Muscle layer of duodenum (tissue), 2 donors: ENCODE measurements around the gene WDR83.
"Not testable (repeated sequence)": the region's sequence is repeated elsewhere in the genome, so short reads cannot be mapped to it uniquely, and the experiment has no call there.

Experiments
- H3K27ac ChIP-seq: one replicate; pipeline ENCODE4 v1.7.0; 2013; ENCODE audit warnings: mild to moderate bottlenecking, low read length
- H3K27me3 ChIP-seq: one replicate; pipeline ENCODE4 v1.7.0; 2013; ENCODE audit warnings: low read depth, mild to moderate bottlenecking, control low read depth, low read length
- H3K36me3 ChIP-seq, 2 donors: one replicate each; pipeline ENCODE4 v1.7.0; 2013; ENCODE audit warnings: low read length in 2 of 2, control low read depth in 1 of 2, mild to moderate bottlenecking in 1 of 2; ENCODE audit not compliant: insufficient read depth in 2 of 2, control insufficient read depth in 1 of 2
- H3K4me1 ChIP-seq, 2 donors: one replicate each; pipeline ENCODE4 v1.7.0; 2013; ENCODE audit warnings: low read length in 2 of 2, mild to moderate bottlenecking in 2 of 2, control low read depth in 1 of 2, moderate library complexity in 1 of 2; ENCODE audit not compliant: insufficient read depth in 2 of 2, control insufficient read depth in 1 of 2
- H3K4me3 ChIP-seq, 2 donors: one replicate each; pipeline ENCODE4 v1.7.0; 2013; ENCODE audit warnings: low read length in 2 of 2, low read depth in 1 of 2, mild to moderate bottlenecking in 1 of 2
- H3K9me3 ChIP-seq, 2 donors: one replicate each; pipeline ENCODE4 v1.7.0; 2013; ENCODE audit warnings: low read length in 2 of 2, control low read depth in 1 of 2, mild to moderate bottlenecking in 1 of 2; ENCODE audit not compliant: control insufficient read depth in 1 of 2
- donor health status: healthy.

The WDR83 gene

GRCh38 chr19:12689012-12689411 is 22.4 kb downstream of the WDR83 start:
- H3K27ac ChIP-seq: no peak overlapping the region

DNA sequence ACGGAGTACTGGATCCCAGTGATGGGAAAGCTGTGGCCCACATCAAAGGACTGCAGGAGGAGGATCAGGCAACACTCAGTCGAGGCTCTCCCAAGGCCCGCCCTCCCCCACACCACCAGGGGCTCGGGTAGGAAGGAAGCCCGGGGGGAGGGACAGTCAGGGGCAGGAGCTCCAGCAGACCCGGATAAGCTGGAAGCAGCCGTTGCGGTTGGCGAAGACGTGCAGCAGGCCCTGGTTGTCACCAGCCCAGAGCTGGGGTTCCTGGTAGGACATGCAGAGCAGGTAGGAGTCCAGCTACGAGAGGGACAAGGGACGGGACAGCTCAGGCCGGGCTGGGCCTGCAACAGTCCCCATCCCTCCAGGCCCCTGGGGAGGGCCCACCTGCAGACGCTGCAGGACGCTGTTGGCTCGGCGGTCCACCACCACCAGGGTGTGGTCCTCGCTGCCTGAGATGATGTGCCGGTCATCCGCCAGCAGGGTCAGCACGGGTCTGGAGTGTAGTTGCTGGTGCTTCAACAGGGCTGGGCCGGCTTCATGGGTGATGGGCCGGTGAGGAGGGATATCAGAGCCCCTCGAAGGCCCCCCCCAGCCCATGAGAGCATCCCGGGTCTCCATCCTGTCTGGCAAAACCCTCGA is 23.1 kb downstream of the WDR83 start:
- peaks cover 0 to 5% of the 10 kb centered on the region in 2 donors for H3K36me3 ChIP-seq
- no peaks in the 10 kb centered on the region for H3K4me1 ChIP-seq
- H3K9me3 ChIP-seq: no peaks in the 10 kb centered on the region
- H3K27me3 ChIP-seq: no peaks in the 10 kb centered on the region
- no peak overlapping the region for H3K27ac ChIP-seq
- H3K4me3 ChIP-seq: no peak overlapping the region

More at GRCh38 chr19:12689012-12689411, 22.4 kb downstream of the WDR83 start:
- Histone ChIP-seq H3K9me3 (no peaks in the 10 kb centered on the region), H3K36me3 (peaks cover 0 to 5% of the 10 kb centered on the region in 2 donors), H3K27me3 (no peaks in the 10 kb centered on the region), H3K4me3 (no peak overlapping the region), H3K4me1 (no peaks in the 10 kb centered on the region)

GRCh38 chr19:12692960-12693359 is 26.4 kb downstream of the WDR83 start:
- Histone ChIP-seq H3K36me3 (peaks cover 0 to 5% of the 10 kb centered on the region in 2 donors), H3K9me3 (no peaks in the 10 kb centered on the region), H3K27ac (no peak overlapping the region), H3K4me1 (peaks cover 0 to 18% of the 10 kb centered on the region in 2 donors), H3K4me3 (no peak overlapping the region), H3K27me3 (no peaks in the 10 kb centered on the region)

- Histone ChIP-seq H3K36me3 (peaks cover under 1 to 4% of the 10 kb centered on the region in 2 donors), H3K9me3 (no peaks in the 10 kb centered on the region), H3K27me3 (no peaks in the 10 kb centered on the region), H3K4me1 (peaks cover 0 to 18% of the 10 kb centered on the region in 2 donors), H3K27ac (no peak overlapping the region), H3K4me3 (no peak overlapping the region)
Measured at GRCh38 chr19:12694641-12695040, 28.0 kb downstream of the WDR83 start.

DNA sequence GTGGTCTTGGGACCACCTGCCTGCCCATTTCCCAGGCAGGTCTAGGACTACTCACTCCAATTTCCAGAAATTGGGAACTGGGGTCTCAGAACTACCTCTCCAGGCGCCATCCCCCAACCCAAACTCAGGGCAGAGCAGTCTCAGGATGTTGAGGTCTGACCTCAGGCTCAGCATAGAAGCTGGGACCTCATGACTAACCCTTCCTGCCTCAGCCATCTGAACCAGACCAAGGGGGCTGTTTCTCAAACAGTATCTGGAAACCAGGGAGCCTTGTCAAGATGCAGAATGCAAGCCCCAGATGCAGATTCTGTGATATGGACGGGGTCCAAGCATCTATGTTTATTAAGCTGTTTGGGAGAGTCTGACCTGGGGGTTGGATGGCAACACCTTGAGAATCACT is 28.5 kb downstream of the WDR83 start:
- peak overlapping the region in 1 of 2 donors; percentile 99 for H3K4me3 ChIP-seq
- peaks cover 0 to 18% of the 10 kb centered on the region in 2 donors for H3K4me1 ChIP-seq
- no peaks in the 10 kb centered on the region for H3K27me3 ChIP-seq
- H3K27ac ChIP-seq: no peak overlapping the region
- no peaks in the 10 kb centered on the region for H3K9me3 ChIP-seq
- H3K36me3 ChIP-seq: peaks cover 5 to 6% of the 10 kb centered on the region in 2 donors

DNA sequence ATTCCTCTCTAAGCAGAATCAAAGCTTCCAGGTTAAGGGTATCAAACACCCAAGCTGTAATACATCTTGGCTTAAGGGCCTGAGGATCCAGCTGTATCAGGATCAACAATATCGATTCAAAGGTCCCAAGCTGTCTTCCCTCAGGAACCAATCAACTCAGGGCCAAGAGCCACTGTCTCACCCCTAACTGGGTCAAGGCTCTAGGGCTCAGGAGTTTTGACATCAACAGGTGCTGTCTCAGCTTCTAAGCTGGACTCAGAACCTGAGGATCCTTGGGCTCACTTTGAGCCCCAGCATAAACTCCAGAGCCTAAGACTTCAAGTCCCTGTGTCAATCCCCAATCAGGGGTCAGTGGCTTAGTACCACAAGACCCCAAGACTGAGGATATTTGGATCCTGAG is 28.9 kb downstream of the WDR83 start:
- H3K27ac ChIP-seq: no peak overlapping the region
- H3K27me3 ChIP-seq: no peaks in the 10 kb centered on the region
- H3K4me1 ChIP-seq: peaks cover 0 to 18% of the 10 kb centered on the region in 2 donors
- H3K4me3 ChIP-seq: peak overlapping the region; percentile 87 to 99
- H3K9me3 ChIP-seq: no peaks in the 10 kb centered on the region
- peaks cover 8% of the 10 kb centered on the region in 2 donors for H3K36me3 ChIP-seq

GRCh38 chr19:12695997-12696365 is 29.4 kb downstream of the WDR83 start:
- Histone ChIP-seq H3K4me1 (peaks cover 0 to 18% of the 10 kb centered on the region in 2 donors), H3K27ac (no peak overlapping the region), H3K27me3 (no peaks in the 10 kb centered on the region), H3K9me3 (no peaks in the 10 kb centered on the region), H3K36me3 (peaks cover 12% of the 10 kb centered on the region in 2 donors), H3K4me3 (peak overlapping the region; percentile 87 to 99)

DNA sequence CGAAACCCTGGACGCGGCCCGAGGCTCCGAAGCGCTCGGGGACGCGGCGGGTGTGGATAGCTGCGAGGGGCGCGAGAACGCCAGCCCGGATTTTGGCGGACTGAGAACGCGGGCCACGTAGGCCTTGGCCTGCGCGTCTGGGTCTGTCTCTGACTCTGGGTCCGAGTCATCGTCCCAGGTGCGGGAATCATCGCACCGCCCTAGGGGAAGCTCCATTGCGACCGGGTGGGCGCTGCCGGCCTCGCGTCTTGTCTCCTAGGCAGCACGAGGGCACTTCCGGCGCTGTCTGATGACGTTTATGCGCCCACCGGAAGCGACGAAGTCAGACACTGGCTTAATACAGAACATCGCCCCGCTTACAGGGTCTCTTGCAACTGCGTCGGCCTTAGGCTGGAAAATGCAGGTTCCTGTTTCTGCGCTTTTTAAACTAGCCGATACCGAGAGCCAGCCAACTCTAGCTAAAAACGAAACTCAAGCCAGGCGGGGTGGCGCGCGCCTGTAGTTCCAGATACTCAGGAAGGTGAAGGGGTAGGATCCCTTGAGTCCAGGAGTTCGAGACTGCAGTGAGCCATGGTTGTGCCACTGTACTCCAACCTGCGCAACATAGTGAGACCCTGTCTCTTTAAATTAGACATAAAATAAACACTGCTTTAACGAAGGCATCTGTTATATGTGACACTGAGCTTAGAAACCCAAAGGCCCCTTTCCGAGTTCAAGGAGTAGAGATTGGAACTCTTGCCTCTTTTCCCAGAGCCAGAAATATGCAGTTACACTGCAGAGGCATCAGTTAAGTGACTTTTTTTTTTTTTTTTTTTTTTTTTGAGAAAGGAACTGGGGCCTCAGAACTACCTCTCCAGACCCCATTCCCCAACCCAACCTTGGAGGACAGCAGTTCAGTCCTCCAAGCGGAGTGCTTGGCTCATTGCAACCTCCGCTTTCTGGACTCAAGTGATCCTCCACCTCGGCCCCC is 30.0 kb downstream of the WDR83 start, which contains the start of gene FBXW9:
Gene FBXW9 (minus strand): TSS at position 266 of the 970 bp plus-strand sequence. CDS start 50 bp downstream, at position 216.
- peaks cover 18 to 19% of the 10 kb centered on the region in 2 donors for H3K36me3 ChIP-seq
- peak within 1 kb of the TSS; percentile 87 to 99 for H3K4me3 ChIP-seq
- H3K4me1 ChIP-seq: peaks cover 0 to 18% of the 10 kb centered on the region in 2 donors
- H3K27ac ChIP-seq: peak within 1 kb of the TSS; percentile 92
- H3K9me3 ChIP-seq: no peaks in the 10 kb centered on the region
- no peaks in the 10 kb centered on the region for H3K27me3 ChIP-seq

DNA sequence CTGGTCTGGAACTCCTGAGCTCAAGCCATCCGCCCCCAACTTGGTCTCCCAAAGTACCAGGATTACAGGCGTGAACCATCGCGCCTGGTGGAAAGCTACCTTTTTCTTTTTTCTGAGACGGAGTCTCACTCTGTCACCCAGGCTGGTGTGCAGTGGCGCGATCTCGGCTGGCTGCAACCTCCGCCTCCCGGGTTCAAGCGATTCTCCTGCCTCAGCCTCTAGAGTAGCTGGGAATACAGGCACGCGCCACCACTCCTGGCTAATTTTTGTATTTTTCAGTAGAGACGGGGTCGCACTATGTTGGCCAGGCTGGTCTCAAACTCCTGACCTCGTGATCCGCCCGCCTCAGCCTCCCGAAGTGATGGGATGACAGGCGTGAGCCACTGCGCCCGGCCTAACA is 30.8 kb downstream of the WDR83 start:
- H3K4me1 ChIP-seq: peaks cover 0 to 18% of the 10 kb centered on the region in 2 donors
- not testable (repeated sequence) for H3K27me3 ChIP-seq, H3K9me3 ChIP-seq, H3K4me3 ChIP-seq, H3K27ac ChIP-seq
- peaks cover 19 to 27% of the 10 kb centered on the region in 2 donors for H3K36me3 ChIP-seq

DNA sequence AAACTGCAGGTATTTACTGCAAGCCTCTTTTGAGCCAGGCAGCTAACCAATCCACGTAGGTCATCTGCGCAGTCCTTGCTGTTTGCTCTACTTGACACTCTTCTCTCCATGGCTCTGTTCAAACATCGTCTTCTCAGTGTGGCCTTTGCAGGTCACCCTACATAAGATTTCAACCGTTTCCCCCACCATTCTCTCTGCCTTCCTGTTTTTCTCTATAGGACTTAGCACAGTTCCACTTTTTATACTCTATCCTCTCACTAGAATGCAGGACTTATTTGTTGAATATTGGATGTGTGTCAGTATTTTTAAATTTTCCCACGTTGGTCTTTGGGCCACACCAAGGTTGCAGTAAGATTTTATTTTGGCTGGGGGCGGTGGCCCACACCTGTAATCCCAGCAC is 31.5 kb downstream of the WDR83 start:
- Histone ChIP-seq H3K4me3 (no peak overlapping the region), H3K36me3 (peaks cover 25 to 34% of the 10 kb centered on the region in 2 donors), H3K27me3 (no peaks in the 10 kb centered on the region)

DNA sequence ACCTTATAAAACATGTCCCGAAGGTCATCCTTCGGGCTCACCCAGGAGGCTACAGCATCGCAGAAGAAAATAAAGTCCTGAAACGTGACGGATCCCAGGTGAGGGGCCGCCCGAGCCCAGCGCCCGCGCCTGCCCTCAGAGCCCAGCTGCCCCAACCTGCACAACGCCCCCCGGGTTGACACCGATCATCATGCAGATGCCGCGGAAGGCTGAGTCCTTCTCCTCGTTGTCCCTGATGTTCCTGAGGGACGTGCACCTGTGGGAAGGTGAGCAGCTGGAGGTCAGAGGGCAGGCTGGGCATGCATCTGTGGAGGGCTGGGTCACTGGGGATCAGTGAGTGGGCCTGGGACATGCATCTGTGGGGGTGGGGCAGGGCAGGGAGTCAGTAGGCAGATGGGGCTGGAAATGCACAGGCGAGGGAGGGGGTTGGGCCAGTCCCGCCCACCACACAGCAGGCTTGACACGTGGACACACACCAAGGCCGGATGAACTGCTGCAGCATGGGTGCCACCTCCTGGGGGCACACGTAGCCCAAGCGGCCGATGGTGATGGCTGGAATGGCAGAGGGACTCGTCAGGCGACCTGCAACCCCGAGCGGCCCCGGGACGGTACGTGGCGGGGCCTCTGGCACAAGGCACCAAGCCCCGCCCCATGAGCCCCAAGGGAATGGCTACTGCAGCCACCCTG is 35.1 kb downstream of the WDR83 start:
- H3K9me3 ChIP-seq: no peaks in the 10 kb centered on the region
- no peak overlapping the region for H3K27ac ChIP-seq
- no peak overlapping the region for H3K4me3 ChIP-seq
- H3K36me3 ChIP-seq: peaks cover 42 to 70% of the 10 kb centered on the region in 2 donors
- H3K27me3 ChIP-seq: no peaks in the 10 kb centered on the region
- peaks cover 0 to 5% of the 10 kb centered on the region in 2 donors for H3K4me1 ChIP-seq

More for the DNA sequence above, 31.5 kb downstream of the WDR83 start:
- no peaks in the 10 kb centered on the region for H3K9me3 ChIP-seq
- peaks cover 0 to 18% of the 10 kb centered on the region in 2 donors for H3K4me1 ChIP-seq
- H3K27ac ChIP-seq: no peak overlapping the region
